Adrenal gland (tissue), 12 donors: ENCODE results near the gene CEP85L. TPM values are rescaled to one million over a fixed set of nuclear protein-coding genes. Genes with fewer than 3 reads are reported as not detected.

Experiments
- DNase-seq, 7 donors: peaks; one replicate each; pipeline ENCODE4 v3.0.0-alpha.2; 2019 to 2020
- H3K27ac ChIP-seq, 5 donors: fragments of 200-600 bp; sonication (generic) in 4 of 5; 1 replicate in 3 of 5; 2 replicates in 2 of 5; pipeline versions ENCODE4 v1.5.1 to v1.8.0; 2016 to 2020; ENCODE audit warnings: mild to moderate bottlenecking in 1 of 5
- H3K27me3 ChIP-seq: fragments of 200-600 bp; 2 replicates; pipeline ENCODE4 v1.8.0; 2021
- H3K36me3 ChIP-seq, 2 donors: fragments of 200-600 bp; replicated peaks in 1 of 2; 1 replicate in 1 of 2; 2 replicates in 1 of 2; pipeline versions ENCODE4 v1.5.1 to v1.8.0; 2018 to 2022
- H3K4me1 ChIP-seq, 2 donors: fragments of 200-600 bp; replicated peaks in 1 of 2; 1 replicate in 1 of 2; 2 replicates in 1 of 2; pipeline versions ENCODE4 v1.5.1 to v1.8.0; 2018 to 2021
- H3K4me3 ChIP-seq, 4 donors: fragments of 200-600 bp; sonication (generic) in 3 of 4; one replicate each; pipeline ENCODE4 v1.5.1; 2016 to 2018
- H3K9me3 ChIP-seq, 3 donors: fragments of 200-600 bp; sonication (generic) in 1 of 3; replicated peaks in 1 of 3; 1 replicate in 2 of 3; 2 replicates in 1 of 3; pipeline versions ENCODE4 v1.5.1 to v1.8.0; 2016 to 2021
- POLR2A ChIP-seq, 2 donors: fragments of 450-650 bp; IDR thresholded peaks; one replicate each; pipeline ENCODE4 v1.6.1; 2017; ENCODE audit warnings: antibody characterized with exemption in 2 of 2, mild to moderate bottlenecking in 2 of 2, moderate library complexity in 1 of 2
- WGBS, 4 donors: extraction: QIAGEN DNeasy Blood & Tissue Kit in 2 of 4; methylation state at CpG; one replicate each; pipeline versions ENCODE4 v1.1.5 to v1.1.7; 2013 to 2017; 5-methylcytosine and 5-hydroxymethylcytosine counted together
- intact Hi-C, 2 donors: fragments of 100-400 bp; cut with DNase I; formaldehyde crosslinking; loops; one replicate each; pipeline versions ENCODE4 v1.14.1 to v1.15.0; 2022 to 2023
- polyA plus RNA-seq, 3 donors: library from polyadenylated mRNA; stranded (reverse); fragments of 200-250 nt in 2 of 3; fragments of 350-450 nt in 1 of 3; fragmentation: Illumina TruSeq in 1 of 3; extraction: RNeasy Lipid Tissue Mini Kit (QIAGEN cat#74804) in 1 of 3; gene quantifications; one replicate each; pipeline ENCODE4 v1.2.3, GENCODE V29; 2013 to 2014
- total RNA-seq, 9 donors: library from RNA; depleted of rRNA in 4 of 9; stranded (reverse); fragments of >200 nt in 4 of 9; fragments of 120-200 nt in 1 of 9; fragmentation: NEBNext Ultra II Directional in 1 of 9; extraction: Animal tissue kit (Norgen Biotek cat#: 25700) in 1 of 9; gene quantifications; one replicate each; pipeline versions ENCODE4 v1.1.0 to v1.2.4, GENCODE V29; 2013 to 2023
- TF ChIP-seq, protein P1 (sequence below), 6 experiments: fragments of 450-650 bp in 4 of 6; fragments of 200-600 bp in 2 of 6; sonication (generic) in 1 of 6; IDR thresholded peaks; 1 replicate in 5 of 6; 2 replicates in 1 of 6; pipeline versions ENCODE4 v1.5.1 to v1.8.0; 2016 to 2021; ENCODE audit warnings: antibody characterized with exemption in 6 of 6, mild to moderate bottlenecking in 2 of 6, moderate library complexity in 1 of 6
- donor health status: healthy with polysubstance abuse.
- donor health status: Bipolar disorder and iron deficiency.
- donor health status: DM: yes; HTN: yes; CAD: no.
- donor health status: DM: no; HTN: no; CAD: no.
- donor health status: DM: no; HTN: no; CAD: no.
- donor health status: DM: yes; HTN: yes; CAD: no.

The CEP85L gene
- total and polyA plus RNA-seq, 12 donors: 2.3 to 74.3 (median 23.3) TPM

DNA sequence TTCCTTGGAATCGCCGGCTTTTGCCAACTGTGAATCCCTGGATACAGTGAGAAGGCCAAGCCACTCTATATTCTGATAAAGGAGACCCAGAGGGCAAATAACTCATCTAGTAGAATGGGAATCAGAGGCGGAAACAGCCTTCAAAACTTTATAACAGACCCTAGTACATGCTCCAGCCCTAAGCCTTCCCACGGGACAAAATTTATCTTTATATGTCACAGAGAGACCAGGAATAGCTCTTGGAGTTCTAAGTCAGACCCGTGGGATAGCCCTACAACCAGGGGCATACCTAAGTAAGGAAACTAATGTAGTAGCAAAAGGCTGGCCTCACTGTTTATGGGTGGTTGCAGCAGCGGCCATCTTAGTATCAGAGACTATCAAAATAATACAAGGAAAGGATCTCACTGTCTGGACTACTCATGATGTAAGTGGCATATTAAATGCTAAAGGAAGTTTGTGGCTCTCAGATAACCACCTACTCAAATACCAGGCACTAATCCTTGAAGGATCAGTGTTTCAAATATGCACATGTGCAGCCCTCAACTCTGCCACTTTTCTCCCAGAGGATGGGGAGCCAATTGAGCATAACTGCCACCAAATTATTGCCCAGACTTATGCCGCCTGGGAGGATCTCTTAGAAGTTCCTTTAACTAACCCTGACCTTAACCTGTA lies 29.5 kb downstream of the CEP85L start:
- no peak overlapping the region for H3K4me3 ChIP-seq
- TF ChIP-seq POLR2A (IDR thresholded peaks at IDR 0.05): no peak
- TF ChIP-seq, protein P1, sequence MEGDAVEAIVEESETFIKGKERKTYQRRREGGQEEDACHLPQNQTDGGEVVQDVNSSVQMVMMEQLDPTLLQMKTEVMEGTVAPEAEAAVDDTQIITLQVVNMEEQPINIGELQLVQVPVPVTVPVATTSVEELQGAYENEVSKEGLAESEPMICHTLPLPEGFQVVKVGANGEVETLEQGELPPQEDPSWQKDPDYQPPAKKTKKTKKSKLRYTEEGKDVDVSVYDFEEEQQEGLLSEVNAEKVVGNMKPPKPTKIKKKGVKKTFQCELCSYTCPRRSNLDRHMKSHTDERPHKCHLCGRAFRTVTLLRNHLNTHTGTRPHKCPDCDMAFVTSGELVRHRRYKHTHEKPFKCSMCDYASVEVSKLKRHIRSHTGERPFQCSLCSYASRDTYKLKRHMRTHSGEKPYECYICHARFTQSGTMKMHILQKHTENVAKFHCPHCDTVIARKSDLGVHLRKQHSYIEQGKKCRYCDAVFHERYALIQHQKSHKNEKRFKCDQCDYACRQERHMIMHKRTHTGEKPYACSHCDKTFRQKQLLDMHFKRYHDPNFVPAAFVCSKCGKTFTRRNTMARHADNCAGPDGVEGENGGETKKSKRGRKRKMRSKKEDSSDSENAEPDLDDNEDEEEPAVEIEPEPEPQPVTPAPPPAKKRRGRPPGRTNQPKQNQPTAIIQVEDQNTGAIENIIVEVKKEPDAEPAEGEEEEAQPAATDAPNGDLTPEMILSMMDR (IDR thresholded peaks at IDR 0.05): no peak
- no peaks in the 10 kb centered on the region for H3K36me3 ChIP-seq
- H3K27ac ChIP-seq: no peak overlapping the region
- H3K4me1 ChIP-seq: peaks cover 10 to 18% of the 10 kb centered on the region in 2 donors
- no peaks in the 10 kb centered on the region for H3K27me3 ChIP-seq
- no peaks in the 10 kb centered on the region for H3K9me3 ChIP-seq
- intact Hi-C loops: no loop called here
- WGBS, 4 donors: 84 to 90% (median 86%) methylated on average over 7 of the region's 7 CpGs
- DNase-seq: no peak

DNA sequence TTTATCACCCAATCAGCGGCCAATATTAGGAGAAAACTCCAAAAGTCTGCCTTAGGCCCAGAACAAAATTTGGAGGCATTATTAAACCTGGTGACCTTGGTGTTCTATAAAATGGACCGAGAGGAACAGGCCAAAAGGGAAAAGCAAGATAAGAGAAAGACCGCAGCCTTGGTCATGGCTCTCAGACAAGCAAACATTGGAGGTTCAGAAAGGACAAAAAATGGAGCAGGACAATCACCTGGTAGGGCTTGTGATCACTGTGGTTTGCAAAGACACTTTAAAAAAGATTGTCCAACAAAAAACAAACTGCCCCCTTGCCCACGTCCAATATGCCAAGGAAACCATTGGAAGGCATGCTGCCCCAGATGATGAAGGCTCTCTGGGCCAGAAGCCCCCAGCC lies 31.2 kb downstream of the CEP85L start:
- intact Hi-C loops: no loop called here
- WGBS, 4 donors: 65 to 73% (median 66%) methylated on average over 4 of the region's 4 CpGs

DNA sequence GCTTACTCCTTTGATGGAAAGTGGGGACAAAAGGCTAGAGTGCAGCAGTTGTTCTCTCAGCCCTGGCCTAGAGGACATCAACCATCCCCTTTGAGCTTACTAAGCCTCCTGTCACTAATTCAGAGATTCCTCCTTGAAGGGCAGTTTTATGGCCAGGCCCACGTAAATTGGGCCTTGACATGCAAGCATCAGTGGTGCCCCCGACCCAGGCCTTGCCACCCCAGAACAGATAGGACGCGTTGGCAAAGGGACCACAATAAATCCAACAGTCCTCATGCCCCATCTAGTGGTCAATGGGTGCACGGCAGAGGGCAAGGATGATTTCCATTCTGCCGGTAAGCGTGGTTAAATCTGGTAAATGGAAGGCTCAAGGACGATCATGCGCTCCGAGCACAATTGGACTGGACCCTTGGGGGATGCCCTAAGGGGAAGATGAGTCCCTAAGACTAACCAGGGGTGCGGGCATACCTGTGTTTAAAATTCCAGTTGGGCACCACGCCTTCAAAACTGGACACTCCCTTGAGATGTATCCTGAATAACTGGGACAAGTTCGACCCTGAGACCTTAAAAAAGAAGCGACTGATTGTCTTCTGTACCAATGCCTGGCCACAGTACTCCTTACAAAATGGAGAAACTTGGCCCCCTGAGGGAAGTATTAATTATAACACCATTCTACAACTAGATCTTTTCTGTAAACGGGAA lies 32.6 kb downstream of the CEP85L start:
- DNase-seq: peak; percentile 59 to 84 (median 66)
- 14 to 36% (median 33%) methylated on average over 14 to 15 of the region's 15 CpGs for WGBS, 4 donors
- no peak overlapping the region for H3K4me3 ChIP-seq
- peaks cover 10 to 18% of the 10 kb centered on the region in 2 donors for H3K4me1 ChIP-seq
- H3K9me3 ChIP-seq: no peaks in the 10 kb centered on the region
- TF ChIP-seq, protein P1 (IDR thresholded peaks at IDR 0.05): peak; percentile 80 to 95 (median 92)
- TF ChIP-seq POLR2A (IDR thresholded peaks at IDR 0.05): no peak
- no peak overlapping the region for H3K27ac ChIP-seq
- no peaks in the 10 kb centered on the region for H3K36me3 ChIP-seq
- intact Hi-C loops: no loop called here
- H3K27me3 ChIP-seq: no peaks in the 10 kb centered on the region

More for the DNA sequence above, 31.2 kb downstream of the CEP85L start:
- no peak for DNase-seq
- Histone ChIP-seq H3K4me1 (peaks cover 10 to 18% of the 10 kb centered on the region in 2 donors), H3K4me3 (no peak overlapping the region), H3K36me3 (no peaks in the 10 kb centered on the region), H3K9me3 (no peaks in the 10 kb centered on the region), H3K27me3 (no peaks in the 10 kb centered on the region), H3K27ac (peak overlapping the region in 1 of 5 donors; percentile 28)
- TF ChIP-seq POLR2A (IDR thresholded peaks at IDR 0.05): no peak
- TF ChIP-seq, protein P1 (IDR thresholded peaks at IDR 0.05): no peak

DNA sequence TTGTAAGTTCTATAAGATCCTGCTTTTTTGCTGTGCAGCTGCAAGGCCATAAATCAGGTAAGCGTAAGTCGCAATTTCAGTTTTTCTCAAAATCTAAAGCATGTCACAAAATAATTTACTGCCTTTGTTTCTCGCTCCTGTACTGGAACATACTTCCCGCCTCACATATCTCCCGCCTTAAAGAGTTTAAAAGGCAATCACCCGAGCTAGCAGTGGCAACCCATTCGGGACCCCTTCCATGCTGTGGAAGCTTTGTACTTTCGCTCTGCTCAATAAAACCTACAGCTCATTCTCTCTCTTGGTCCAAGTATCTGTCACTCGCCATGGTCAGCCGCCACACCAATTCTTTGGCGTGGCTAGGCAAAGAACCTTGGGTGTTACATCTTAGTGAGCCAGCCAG lies 34.0 kb downstream of the CEP85L start:
- Histone ChIP-seq H3K36me3 (no peaks in the 10 kb centered on the region), H3K27ac (no peak overlapping the region), H3K27me3 (no peaks in the 10 kb centered on the region), H3K9me3 (no peaks in the 10 kb centered on the region), H3K4me3 (no peak overlapping the region), H3K4me1 (peaks cover 10 to 18% of the 10 kb centered on the region in 2 donors)
- peak in 1 of 7 donors; percentile 27 for DNase-seq
- TF ChIP-seq, protein P1 (IDR thresholded peaks at IDR 0.05): no peak
- no peak for TF ChIP-seq POLR2A (IDR thresholded peaks at IDR 0.05)
- 69 to 74% (median 73%) methylated on average over 11 of the region's 11 CpGs for WGBS, 4 donors
- intact Hi-C loops: no loop called here
